Spleen (tissue), 11 donors: ENCODE results near the gene TECPR1. TPM values are rescaled to one million over a fixed set of nuclear protein-coding genes. Genes with fewer than 3 reads are reported as not detected.

Experiments used
- DNase-seq: peaks from one replicate; pipeline ENCODE4 v3.0.0-alpha.2; 2020
- H3K27ac ChIP-seq, 8 donors: fragments of 200-600 bp; sonication (generic) in 7 of 8; 1 replicate in 4 of 8; 2 replicates in 4 of 8; pipeline versions ENCODE4 v1.5.0 to v1.8.0; 2016 to 2021; ENCODE audit warnings: inconsistent platforms in 4 of 8, mild to moderate bottlenecking in 4 of 8, moderate library complexity in 1 of 8
- H3K27me3 ChIP-seq, 7 donors: fragments of 200-600 bp; sonication (generic) in 6 of 7; replicated peaks in 1 of 7; 1 replicate in 4 of 7; 2 replicates in 3 of 7; pipeline versions ENCODE4 v1.5.0 to v1.8.0; 2016 to 2021; ENCODE audit warnings: inconsistent platforms in 3 of 7, mild to moderate bottlenecking in 1 of 7
- H3K36me3 ChIP-seq, 6 donors: fragments of 200-600 bp; sonication (generic) in 5 of 6; 1 replicate in 4 of 6; 2 replicates in 2 of 6; pipeline versions ENCODE4 v1.5.0 to v1.8.0; 2016 to 2021; ENCODE audit warnings: inconsistent platforms in 2 of 6
- H3K4me1 ChIP-seq, 6 donors: fragments of 200-600 bp; sonication (generic) in 5 of 6; 1 replicate in 3 of 6; 2 replicates in 3 of 6; pipeline versions ENCODE4 v1.5.0 to v1.8.0; 2016 to 2021; ENCODE audit warnings: inconsistent platforms in 3 of 6
- H3K4me3 ChIP-seq, 8 donors: fragments of 200-600 bp; sonication (generic) in 7 of 8; 1 replicate in 4 of 8; 2 replicates in 4 of 8; pipeline versions ENCODE4 v1.5.0 to v1.8.0; 2016 to 2021; ENCODE audit warnings: inconsistent platforms in 4 of 8, mild to moderate bottlenecking in 4 of 8, moderate library complexity in 2 of 8
- H3K9me3 ChIP-seq, 8 donors: fragments of 200-600 bp; sonication (generic) in 7 of 8; 1 replicate in 4 of 8; 2 replicates in 4 of 8; pipeline versions ENCODE4 v1.5.0 to v1.8.0; 2016 to 2021; ENCODE audit warnings: inconsistent platforms in 4 of 8
- CTCF ChIP-seq, 11 experiments: fragments of 200-600 bp in 7 of 11; fragments of 450-650 bp in 4 of 11; sonication (generic) in 4 of 11; IDR thresholded peaks in 8 of 11; conservative IDR thresholded peaks in 3 of 11; 1 replicate in 7 of 11; 2 replicates in 4 of 11; pipeline versions ENCODE4 v1.4.0 to v1.8.0; 2016 to 2021; ENCODE audit warnings: antibody characterized with exemption in 11 of 11, inconsistent platforms in 4 of 11, mild to moderate bottlenecking in 1 of 11
- POLR2A ChIP-seq, 3 donors: fragments of 450-650 bp; IDR thresholded peaks; one replicate each; pipeline ENCODE4 v1.5.1; 2017; ENCODE audit warnings: antibody characterized with exemption in 3 of 3, mild to moderate bottlenecking in 1 of 3
- POLR2AphosphoS5 ChIP-seq, 3 donors: sonication (generic); formaldehyde crosslinking; IDR thresholded peaks; one replicate each; pipeline ENCODE4 v1.5.1; 2017; ENCODE audit warnings: antibody characterized with exemption in 3 of 3
- WGBS, 5 donors: extraction: QIAGEN DNeasy Blood & Tissue Kit in 3 of 5; methylation state at CpG; one replicate each; pipeline versions ENCODE4 v1.1.5 to v1.1.7; 2013 to 2018; 5-methylcytosine and 5-hydroxymethylcytosine counted together
- intact Hi-C: fragments of 100-400 bp; cut with DNase I; formaldehyde crosslinking; loops from one replicate; pipeline ENCODE4 v1.15.0; 2023; ENCODE audit warnings: low total_unique reads
- polyA plus RNA-seq, 3 donors: library from polyadenylated mRNA; stranded (reverse); fragments of 200-250 nt; gene quantifications; one replicate each; pipeline ENCODE4 v1.2.1, GENCODE V29; 2013
- total RNA-seq, 7 donors: library from RNA; depleted of rRNA in 3 of 7; stranded (reverse); fragments of >200 nt in 3 of 7; fragmentation: NEBNext Ultra II Directional in 4 of 7; extraction: Animal tissue kit (Norgen Biotek cat#: 25700) in 4 of 7; gene quantifications; one replicate each; pipeline versions ENCODE4 v1.1.0 to v1.2.1, GENCODE V29; 2016 to 2021
- donor health status: healthy with polysubstance abuse.
- donor health status: DM: no; HTN: no; CAD: no; lungs with moderate emphysema.
- donor health status: DM: no; HTN: no; CAD: no.
- donor health status: Bipolar disorder and iron deficiency.
- donor health status: healthy.
- donor health status: DM: no; HTN: no; CAD: no.
- donor health status: DM: yes; HTN: yes; CAD: no.

Gene TECPR1
- total and polyA plus RNA-seq, 10 donors: 8.4 to 86.4 (median 40.1) TPM

DNA sequence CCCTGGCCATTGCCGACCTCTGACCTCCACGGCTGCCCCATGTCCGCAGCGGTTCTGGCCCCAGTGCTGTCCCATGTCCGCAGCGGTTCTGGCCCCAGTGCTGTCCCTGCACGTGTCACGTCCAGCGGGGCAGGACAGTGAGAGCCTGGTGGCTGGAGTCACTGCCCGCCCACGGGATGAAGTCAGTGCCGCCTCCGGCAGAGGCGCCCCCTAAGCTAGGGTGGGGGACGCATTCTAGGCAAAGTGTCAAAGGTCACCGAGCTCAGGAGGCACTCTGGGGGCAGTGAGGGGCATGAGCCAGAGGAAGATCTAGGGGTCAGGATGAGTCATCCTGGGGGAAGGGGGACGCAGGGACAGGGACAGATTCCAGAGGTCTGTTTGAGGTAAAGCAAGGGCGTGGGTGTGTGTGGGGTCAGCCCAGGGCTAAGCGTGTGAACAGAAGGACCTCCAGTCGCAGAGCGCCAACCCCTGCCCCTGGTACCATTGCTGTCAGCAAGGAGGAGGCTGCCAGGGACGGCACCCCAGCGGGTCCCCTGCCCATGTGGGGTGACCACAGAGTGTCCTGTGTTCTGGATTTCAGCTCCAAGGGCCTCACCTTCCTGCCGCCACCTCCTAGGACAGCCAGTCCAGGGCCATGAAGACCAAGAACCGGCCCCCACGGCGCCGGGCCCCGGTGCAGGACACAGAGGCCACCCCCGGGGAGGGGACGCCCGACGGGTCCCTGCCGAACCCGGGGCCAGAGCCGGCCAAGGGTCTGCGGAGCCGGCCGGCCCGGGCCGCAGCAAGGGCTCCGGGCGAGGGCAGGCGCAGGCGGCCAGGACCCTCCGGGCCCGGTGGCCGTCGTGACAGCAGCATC, 40.1 kb downstream of the TECPR1 start:
- intact Hi-C loops: no loop called here
- peaks cover 0 to 47% (median 16%) of the 10 kb centered on the region in 6 donors for H3K36me3 ChIP-seq
- TF ChIP-seq POLR2A (IDR thresholded peaks at IDR 0.05): no peak
- DNase-seq: peak; percentile 77
- peak overlapping the region in 3 of 8 donors; percentile 33 to 59 (median 51) for H3K27ac ChIP-seq
- WGBS, 5 donors: 82 to 87% (median 86%) methylated on average over 17 to 49 of the region's 49 CpGs
- H3K9me3 ChIP-seq: no peaks in the 10 kb centered on the region
- peaks cover 0 to 39% (median 17%) of the 10 kb centered on the region in 7 donors for H3K27me3 ChIP-seq
- H3K4me1 ChIP-seq: peaks cover 0 to 29% (median 12%) of the 10 kb centered on the region in 6 donors
- peak overlapping the region in 5 of 8 donors; percentile 3 to 65 (median 22) for H3K4me3 ChIP-seq

- H3K36me3 ChIP-seq: peaks cover 0 to 47% (median 18%) of the 10 kb centered on the region in 6 donors
- no peaks in the 10 kb centered on the region for H3K9me3 ChIP-seq
- H3K4me3 ChIP-seq: peak within 1 kb of the TSS in 5 of 8 donors; percentile 3 to 65 (median 22)
- no peak for TF ChIP-seq POLR2AphosphoS5 (IDR thresholded peaks at IDR 0.05)
- H3K4me1 ChIP-seq: peaks cover 0 to 29% (median 12%) of the 10 kb centered on the region in 6 donors
- H3K27ac ChIP-seq: peak within 1 kb of the TSS in 3 of 8 donors; percentile 33 to 59 (median 51)
- H3K27me3 ChIP-seq: peaks cover 0 to 39% (median 17%) of the 10 kb centered on the region in 7 donors
- intact Hi-C loops: no loop called here
- WGBS, 5 donors: 1 to 7% (median 4%) methylated on average over 12 to 44 of the region's 45 CpGs; no CpG with 5 or more reads in 1 of the 5 donors
- peak; percentile 85 for DNase-seq
Observed at GRCh38 chr7:98211221-98211675, 40.8 kb downstream of the TECPR1 start, which contains the start of gene BHLHA15. BHLHA15 (plus strand) TSS chr7:98211439; CDS start chr7:98212310, 871 bp downstream.

DNA sequence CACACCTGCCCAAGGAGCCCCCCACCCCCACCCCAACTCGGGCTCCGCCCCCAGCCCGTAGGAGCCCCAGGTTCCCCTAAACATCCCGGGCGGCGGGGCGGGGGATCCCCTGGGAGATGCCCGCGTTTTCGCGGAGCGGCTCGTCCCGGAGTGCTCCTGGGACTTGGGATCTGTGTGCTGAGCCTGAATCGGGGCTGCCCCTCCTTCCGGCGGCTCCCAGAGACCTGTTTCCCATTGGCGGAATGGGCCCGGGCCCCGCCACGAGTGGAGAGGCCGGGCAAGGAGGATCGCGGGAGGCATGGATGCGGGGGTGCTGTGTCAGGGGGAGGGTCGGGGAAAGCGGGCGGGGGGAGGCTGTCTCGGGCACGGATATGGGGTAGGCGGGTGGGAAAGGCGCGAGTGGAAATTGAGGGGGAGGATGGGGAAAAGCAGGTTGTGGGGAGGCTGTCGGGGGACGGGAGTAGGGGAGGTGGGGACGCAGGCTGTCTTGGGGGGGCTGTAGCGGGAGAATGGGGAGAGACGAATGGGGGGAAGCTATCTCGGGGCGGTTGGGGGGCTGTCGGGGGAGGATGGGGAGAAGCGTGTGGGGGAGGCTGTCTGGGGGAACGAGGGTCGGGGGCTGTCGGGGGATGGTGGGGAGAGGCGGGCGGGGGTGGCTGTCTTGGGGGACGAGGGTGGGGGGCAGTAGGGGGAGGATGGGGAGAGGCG, 41.4 kb downstream of the TECPR1 start:
- 0 to 14% (median 10%) methylated on average over 2 to 48 of the region's 49 CpGs for WGBS, 5 donors
- TF ChIP-seq POLR2AphosphoS5 (IDR thresholded peaks at IDR 0.05) (no peak), CTCF (IDR thresholded peaks at IDR 0.05 in 8 of 11, conservative IDR thresholded peaks at IDR 0.05 in 3 of 11) (no peak), POLR2A (IDR thresholded peaks at IDR 0.05) (no peak)
- intact Hi-C loops: no loop called here
- Histone ChIP-seq H3K27ac (peak overlapping the region in 1 of 8 donors; percentile 40), H3K4me3 (peak overlapping the region in 3 of 8 donors; percentile 22 to 65 (median 43)), H3K36me3 (peaks cover 0 to 47% (median 18%) of the 10 kb centered on the region in 6 donors), H3K9me3 (no peaks in the 10 kb centered on the region), H3K4me1 (peaks cover 0 to 29% (median 12%) of the 10 kb centered on the region in 6 donors), H3K27me3 (peaks cover 0 to 39% (median 17%) of the 10 kb centered on the region in 7 donors)
- DNase-seq: peak; percentile 75

DNA sequence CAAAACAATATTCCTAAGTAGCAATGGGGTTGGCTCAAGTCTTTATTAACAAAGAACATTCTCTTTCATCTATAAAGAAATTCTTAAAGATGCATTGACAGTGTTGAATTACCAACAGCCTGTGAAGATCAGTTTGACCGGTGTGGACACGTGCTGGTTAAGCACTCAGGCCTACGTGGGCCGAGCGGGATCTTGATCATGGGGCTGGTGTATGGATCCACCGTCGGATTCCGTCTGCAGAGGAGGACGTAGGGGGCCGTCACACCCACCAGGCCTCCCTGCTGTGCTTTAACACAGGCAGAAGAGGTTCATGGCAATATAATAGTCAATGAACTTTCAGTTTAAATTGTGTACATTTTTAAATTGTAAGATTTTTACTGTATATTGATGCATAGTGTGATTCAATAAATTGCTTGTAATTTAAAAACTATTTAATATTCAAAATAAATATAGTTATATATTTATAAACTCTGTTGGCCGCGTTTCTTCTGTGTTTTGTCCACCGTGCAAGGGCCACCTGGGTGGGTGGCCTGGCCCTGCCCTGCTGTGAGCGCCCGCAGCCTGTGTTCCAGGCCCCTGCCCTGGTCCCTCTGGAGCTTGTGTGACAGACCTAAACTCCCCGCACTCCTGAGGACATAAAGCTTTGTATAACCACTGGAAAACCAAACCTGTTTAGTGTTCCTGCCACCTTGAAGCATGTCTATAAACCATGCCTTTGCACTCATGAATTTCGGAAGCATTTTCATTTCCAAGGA, 42.7 kb downstream of the TECPR1 start:
- DNase-seq: peak; percentile 34
- peaks cover 0 to 39% (median 17%) of the 10 kb centered on the region in 7 donors for H3K27me3 ChIP-seq
- 93 to 97% (median 97%) methylated on average over 17 of the region's 17 CpGs for WGBS, 5 donors
- intact Hi-C loops: no loop called here
- peaks cover 0 to 25% (median 12%) of the 10 kb centered on the region in 6 donors for H3K4me1 ChIP-seq
- TF ChIP-seq POLR2A (IDR thresholded peaks at IDR 0.05): no peak
- TF ChIP-seq POLR2AphosphoS5 (IDR thresholded peaks at IDR 0.05): no peak
- TF ChIP-seq CTCF (IDR thresholded peaks at IDR 0.05 in 8 of 11, conservative IDR thresholded peaks at IDR 0.05 in 3 of 11): no peak
- no peak overlapping the region for H3K27ac ChIP-seq
- no peaks in the 10 kb centered on the region for H3K9me3 ChIP-seq
- H3K4me3 ChIP-seq: no peak overlapping the region
- H3K36me3 ChIP-seq: peaks cover 0 to 51% (median 28%) of the 10 kb centered on the region in 6 donors
